Right ventricle myocardium inferior (tissue), 1 donor: Measurements from ENCODE around the gene OVCA2. TPM values are rescaled to one million over a fixed set of nuclear protein-coding genes. Genes with fewer than 3 reads are reported as not detected.
A peak's percentile ranks its signal among the peaks of the same experiment; 100 is the strongest.

Experiments
- ATAC-seq: fragments of 200-7000 bp; cut with Tn5 transposase; one replicate; pipeline ENCODE4 v1.9.1; 2020; ENCODE audit warnings: mild to moderate bottlenecking, moderate library complexity
- DNase-seq: peaks from one replicate; pipeline ENCODE4 v3.0.0; 2021; ENCODE audit errors: missing footprints
- intact Hi-C: fragments of 100-400 bp; cut with DNase I; formaldehyde crosslinking; loops from one replicate; pipeline ENCODE4 v1.11.0; 2022
- microRNA-seq: library from miRNA; unstranded; fragments of <30 nt; microRNA quantifications from one replicate; pipeline ENCODE4 v1.2.0, GENCODE V29; 2020
- total RNA-seq: library from RNA; stranded (reverse); fragmentation: NEBNext Ultra II Directional; extraction: Animal tissue kit (Norgen Biotek cat#: 25700); gene quantifications from one replicate; pipeline ENCODE4 v1.2.1, GENCODE V29; 2021
- donor health status: DM: no; HTN: yes; CAD: no; lungs with severe emphysema.

OVCA2 gene
- total RNA-seq, 1 donor from 2014 or later, result 14.3 TPM

DNA sequence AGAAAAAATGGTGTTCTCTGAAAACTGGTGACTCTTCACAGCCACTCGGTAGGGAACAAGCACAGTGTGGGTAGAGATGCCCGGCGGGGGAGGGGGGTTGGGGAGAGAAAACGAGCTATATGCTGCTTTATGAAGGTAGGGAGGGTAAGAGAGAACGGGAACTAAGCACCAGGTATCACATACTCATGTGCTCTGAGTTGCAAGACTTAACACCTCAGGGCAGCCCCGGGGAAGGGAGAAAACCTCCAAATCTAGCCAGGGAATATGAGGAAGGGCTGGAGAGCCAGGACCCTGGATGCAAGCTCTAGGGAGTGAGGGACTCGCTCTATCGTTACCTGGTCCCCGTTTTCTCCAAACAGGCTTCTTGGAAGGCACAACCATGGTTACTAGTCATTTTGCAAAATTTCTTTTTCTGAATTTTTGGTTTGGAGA, 48.4 kb downstream of the OVCA2 start:
- DNase-seq, result no peak
- intact Hi-C loops, result loop anchor here (5.0 kb wide), 1 partner anchor 33 kb away; the partner anchor contains the start of gene HIC1
- no peak for ATAC-seq

DNA sequence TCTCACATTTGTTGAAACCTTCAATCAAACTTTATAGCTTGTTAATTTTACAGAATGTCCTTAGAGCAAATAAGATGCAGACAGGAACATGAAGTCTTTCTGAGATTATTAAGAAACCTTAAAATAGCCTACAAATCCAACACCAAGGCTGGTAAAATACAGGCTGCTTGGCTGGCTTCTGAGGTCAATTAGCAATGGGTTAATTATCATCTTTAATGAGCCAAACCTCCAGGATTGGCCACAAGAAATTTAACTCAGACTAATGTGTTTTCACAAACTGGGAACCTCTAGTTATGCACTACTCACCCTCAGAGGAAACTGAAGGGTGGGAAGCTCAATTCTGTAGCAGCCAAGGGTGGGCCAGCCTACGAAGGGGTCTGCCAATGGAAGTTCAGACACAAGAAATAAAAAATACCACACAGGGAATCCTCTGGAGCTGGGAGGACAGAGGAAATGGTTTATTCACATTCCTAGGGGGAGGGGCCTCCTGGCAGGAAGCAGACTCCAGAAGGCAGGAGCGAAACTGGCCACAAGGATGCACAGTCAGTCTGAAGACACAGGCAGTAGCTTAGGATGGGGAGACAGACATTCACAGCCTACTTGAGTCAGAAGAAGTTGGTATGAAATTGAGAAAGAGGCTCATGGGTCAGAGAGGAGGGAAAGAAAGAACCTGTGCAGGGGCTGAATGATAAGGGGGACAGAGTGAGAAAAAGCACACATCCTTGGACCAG, 49.1 kb downstream of the OVCA2 start:
- ATAC-seq (peak; percentile 51), DNase-seq (no peak)
- intact Hi-C loops, result loop anchor here (5.0 kb wide), 1 partner anchor 34 kb away; the partner anchor contains the start of gene HIC1

DNA sequence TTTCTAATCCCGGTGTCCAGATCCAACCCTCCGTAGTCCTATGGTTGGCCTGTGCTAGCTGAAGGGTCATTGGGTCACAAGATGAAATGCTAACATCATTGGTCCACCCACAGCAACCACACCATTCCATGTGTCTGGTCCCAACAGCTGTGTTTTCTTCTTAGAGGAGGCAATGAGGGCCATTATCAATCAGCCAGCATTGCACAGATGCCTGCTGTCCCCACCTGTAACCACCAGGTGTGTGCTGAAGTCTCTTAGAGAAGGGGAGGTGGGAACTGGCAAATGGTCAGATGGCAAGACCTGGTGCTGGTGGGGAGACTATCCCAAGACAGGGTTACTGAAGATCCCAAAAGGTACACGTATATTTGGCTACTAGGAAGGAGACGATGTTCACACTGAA, 50.4 kb downstream of the OVCA2 start:
- DNase-seq (no peak), ATAC-seq (no peak)
- intact Hi-C loops, result loop anchor here (5.0 kb wide), 1 partner anchor 35 kb away; the partner anchor contains the start of gene HIC1

Small RNAs within 50 kb of the gene (microRNA-seq; reads per million reads assigned to microRNA genes)
- 256 reads per million, percentile 64 among the genes with 10 or more reads in this experiment for gene MIR132
- 12.3 reads per million, percentile 27 among the genes with 10 or more reads in this experiment for gene MIR212

Other genes with a start within 250 kb of the OVCA2 start
- gene SMYD4, start 212.1 kb upstream of the OVCA2 start, total RNA-seq, result 9.9 TPM
- gene RPA1, start 212.0 kb upstream of the OVCA2 start, total RNA-seq, result 56.3 TPM
- gene RTN4RL1, start 16.7 kb upstream of the OVCA2 start, total RNA-seq, result 3.2 TPM
- gene DPH1, start 11.9 kb upstream of the OVCA2 start, total RNA-seq, result 24.1 TPM
- 22.7 TPM for gene HIC1, start 13.1 kb downstream of the OVCA2 start, total RNA-seq